Measurements from ENCODE around the gene TENT4A.

GRCh38 chr5:6676702-6677101 lies 36.5 kb upstream of the TENT4A start:
- TF ChIP-seq CTCF (IDR thresholded peaks at IDR 0.05) (no peak), POLR2A (IDR thresholded peaks at IDR 0.05) (no peak)

All from esophagus squamous epithelium (tissue), 4 donors.